GM06990 (cell line): ENCODE results near the gene RRAGC.

Source experiments
- DNase-seq: peaks from one replicate; pipeline ENCODE4 v3.0.0-alpha.2; 2011; ENCODE audit not compliant: insufficient read length; ENCODE audit errors: extremely low read depth
- H3K27me3 ChIP-seq: replicated peaks from 2 replicates; pipeline ENCODE4 v1.6.0; 2011; ENCODE audit warnings: low read length; ENCODE audit not compliant: control insufficient read depth, insufficient read depth
- H3K36me3 ChIP-seq: 2 replicates; pipeline ENCODE4 v1.5.1; 2011; ENCODE audit warnings: low read length; ENCODE audit not compliant: control insufficient read depth, insufficient read depth
- H3K4me3 ChIP-seq: replicated peaks from 2 replicates; pipeline ENCODE4 v1.5.1; 2011; ENCODE audit warnings: low read depth, mild to moderate bottlenecking, control low read depth, low read length
- TF ChIP-seq, protein P1 (sequence below): IDR thresholded peaks from 2 replicates; pipeline ENCODE4 v1.5.1; 2011; ENCODE audit warnings: low read length, control low read depth, mild to moderate bottlenecking, inconsistent platforms; ENCODE audit not compliant: insufficient read depth, poor library complexity, severe bottlenecking

Gene RRAGC

DNA sequence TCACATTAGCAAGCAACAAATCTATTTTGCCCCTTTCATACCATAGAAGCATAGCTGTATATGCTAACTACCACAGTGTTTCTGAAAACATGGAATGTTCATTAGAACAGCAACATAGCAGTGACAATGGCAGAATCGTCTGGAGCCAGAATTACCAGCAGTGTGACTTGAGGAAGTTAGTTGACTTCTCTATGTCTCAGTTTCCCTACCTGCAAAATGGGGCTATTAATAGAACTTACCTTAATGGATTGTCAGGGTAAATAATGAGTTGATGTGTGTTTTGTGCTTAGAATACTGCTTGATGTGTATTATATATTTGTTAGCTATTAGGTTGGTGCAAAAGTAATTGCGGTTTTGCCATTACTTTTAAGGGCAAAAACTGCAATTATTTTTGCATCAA lies 36.6 kb upstream of the RRAGC start:
- H3K27me3 ChIP-seq: no peaks in the 10 kb centered on the region
- TF ChIP-seq, protein P1, sequence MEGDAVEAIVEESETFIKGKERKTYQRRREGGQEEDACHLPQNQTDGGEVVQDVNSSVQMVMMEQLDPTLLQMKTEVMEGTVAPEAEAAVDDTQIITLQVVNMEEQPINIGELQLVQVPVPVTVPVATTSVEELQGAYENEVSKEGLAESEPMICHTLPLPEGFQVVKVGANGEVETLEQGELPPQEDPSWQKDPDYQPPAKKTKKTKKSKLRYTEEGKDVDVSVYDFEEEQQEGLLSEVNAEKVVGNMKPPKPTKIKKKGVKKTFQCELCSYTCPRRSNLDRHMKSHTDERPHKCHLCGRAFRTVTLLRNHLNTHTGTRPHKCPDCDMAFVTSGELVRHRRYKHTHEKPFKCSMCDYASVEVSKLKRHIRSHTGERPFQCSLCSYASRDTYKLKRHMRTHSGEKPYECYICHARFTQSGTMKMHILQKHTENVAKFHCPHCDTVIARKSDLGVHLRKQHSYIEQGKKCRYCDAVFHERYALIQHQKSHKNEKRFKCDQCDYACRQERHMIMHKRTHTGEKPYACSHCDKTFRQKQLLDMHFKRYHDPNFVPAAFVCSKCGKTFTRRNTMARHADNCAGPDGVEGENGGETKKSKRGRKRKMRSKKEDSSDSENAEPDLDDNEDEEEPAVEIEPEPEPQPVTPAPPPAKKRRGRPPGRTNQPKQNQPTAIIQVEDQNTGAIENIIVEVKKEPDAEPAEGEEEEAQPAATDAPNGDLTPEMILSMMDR: no peak
- no peaks in the 10 kb centered on the region for H3K36me3 ChIP-seq
- no peak overlapping the region for H3K4me3 ChIP-seq
- DNase-seq: no peak

DNA sequence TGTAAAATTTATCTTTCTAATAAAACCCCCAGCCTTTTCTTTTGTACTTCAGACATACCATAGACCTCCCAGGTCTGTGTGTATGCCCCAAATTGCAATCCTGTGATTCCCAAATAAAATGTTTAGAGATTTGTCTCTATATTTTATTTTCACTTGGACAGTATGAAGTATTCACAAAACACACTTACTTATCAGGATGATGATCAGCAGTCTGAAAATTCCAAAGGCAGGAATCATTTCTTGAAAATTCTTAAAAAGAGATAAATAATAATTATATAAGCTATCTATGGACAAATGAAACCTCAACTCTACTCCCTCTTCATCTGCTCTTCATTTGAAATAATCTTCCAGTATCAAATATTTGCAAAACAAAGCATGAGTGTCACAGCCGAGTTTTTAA lies 33.4 kb upstream of the RRAGC start:
- Histone ChIP-seq H3K27me3 (no peaks in the 10 kb centered on the region), H3K4me3 (no peak overlapping the region), H3K36me3 (no peaks in the 10 kb centered on the region)
- TF ChIP-seq, protein P1: no peak
- no peak for DNase-seq

DNA sequence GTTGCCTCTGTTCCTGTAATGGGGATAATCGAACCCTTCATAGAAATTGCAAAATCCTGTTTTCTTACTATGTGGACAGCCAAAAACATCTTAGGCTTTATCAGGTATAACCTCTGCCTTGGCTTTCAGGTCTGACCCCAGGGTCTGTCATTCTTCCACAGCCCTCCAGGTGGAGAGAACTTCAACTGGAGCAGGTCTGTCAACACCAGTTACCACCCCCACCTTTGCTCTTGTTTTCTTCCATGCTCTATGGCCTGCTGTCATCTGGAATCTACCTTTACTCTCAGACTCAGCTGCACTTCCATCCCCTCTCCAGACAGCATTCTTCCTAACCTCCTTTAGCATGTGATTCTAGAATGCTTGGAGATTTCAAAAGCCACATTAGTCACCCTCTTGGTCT lies 32.2 kb upstream of the RRAGC start:
- Histone ChIP-seq H3K27me3 (no peaks in the 10 kb centered on the region), H3K4me3 (no peak overlapping the region), H3K36me3 (no peaks in the 10 kb centered on the region)
- DNase-seq: no peak
- TF ChIP-seq, protein P1: no peak

DNA sequence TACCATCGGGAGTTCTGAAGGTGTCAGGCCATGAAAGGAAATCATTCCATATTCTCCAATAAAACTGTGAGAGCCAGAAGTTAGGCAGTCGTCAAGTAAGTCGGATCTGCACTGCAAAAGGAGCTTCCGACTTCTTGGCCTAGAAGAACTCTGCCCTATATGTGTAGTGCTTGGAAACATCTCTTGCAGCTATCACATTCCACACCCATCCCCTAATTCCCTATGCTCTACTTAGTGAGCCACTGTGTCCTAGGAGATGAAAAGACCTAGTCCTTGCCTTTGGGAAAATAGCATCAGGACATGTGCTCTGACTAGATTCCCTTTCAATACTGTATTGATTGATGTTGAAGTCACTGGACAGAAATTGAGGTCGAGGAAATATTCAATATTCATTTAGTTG lies 30.0 kb upstream of the RRAGC start:
- TF ChIP-seq, protein P1: no peak
- Histone ChIP-seq H3K36me3 (no peaks in the 10 kb centered on the region), H3K27me3 (no peaks in the 10 kb centered on the region), H3K4me3 (no peak overlapping the region)
- DNase-seq: no peak

DNA sequence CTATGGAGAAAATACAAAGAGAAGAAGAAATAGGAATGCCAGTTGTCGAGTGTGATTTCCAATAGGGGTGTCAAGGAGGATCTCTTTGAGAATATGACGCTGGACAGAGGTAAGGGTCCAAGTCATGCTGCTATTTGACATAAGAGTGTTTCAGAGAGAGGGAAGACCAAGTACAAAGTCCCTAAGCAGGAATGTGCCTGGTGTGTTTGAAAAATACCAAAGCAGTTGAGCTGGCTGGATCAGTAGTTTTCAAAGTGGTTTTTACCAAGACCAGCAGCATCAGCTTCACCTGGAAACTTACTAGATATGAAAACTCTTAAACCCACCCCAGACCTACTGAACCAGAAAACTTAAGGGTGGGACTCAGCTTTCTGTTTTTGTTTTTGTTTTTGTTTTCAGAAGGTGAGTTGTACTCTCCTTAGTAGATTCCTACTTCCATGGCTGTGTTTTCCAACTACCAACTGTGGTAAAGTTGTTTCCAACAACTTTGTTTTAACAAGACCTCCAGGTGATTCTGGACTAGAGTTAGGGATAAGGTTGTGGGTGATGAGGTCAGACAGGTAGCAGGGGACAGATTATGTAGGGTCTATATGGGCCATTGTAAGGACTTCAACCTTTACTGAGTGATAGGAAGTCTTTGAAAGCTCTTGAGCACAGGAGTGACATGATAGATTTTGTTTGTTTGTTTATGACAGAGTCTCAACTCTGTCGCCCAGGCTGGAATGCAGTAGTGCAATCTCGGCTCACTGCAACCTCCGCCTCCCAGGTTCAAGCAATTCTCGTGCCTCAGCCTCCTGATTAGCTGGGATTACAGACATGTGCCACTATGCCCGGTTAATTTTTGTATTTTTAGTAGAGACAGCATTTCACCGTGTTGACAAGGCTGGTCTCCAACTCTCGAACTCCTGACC lies 29.1 kb upstream of the RRAGC start:
- Histone ChIP-seq H3K36me3 (no peaks in the 10 kb centered on the region), H3K4me3 (no peak overlapping the region), H3K27me3 (no peaks in the 10 kb centered on the region)
- TF ChIP-seq, protein P1: no peak
- DNase-seq: no peak
